Lower lobe of right lung (tissue), 2 donors: ENCODE results near the gene TLCD2. TPM values are rescaled to one million over a fixed set of nuclear protein-coding genes. Genes with fewer than 3 reads are reported as not detected.
A peak's percentile ranks its signal among the peaks of the same experiment; 100 is the strongest.

Experiments
- ATAC-seq, 2 donors: fragments of 200-7000 bp; cut with Tn5 transposase; one replicate each; pipeline ENCODE4 v1.9.1; 2020 to 2022; ENCODE audit warnings: mild to moderate bottlenecking in 2 of 2, moderate library complexity in 2 of 2
- DNase-seq: peaks from one replicate; pipeline ENCODE4 v3.0.0-alpha.2; 2020
- H3K27ac ChIP-seq: fragments of 200-600 bp; one replicate; pipeline ENCODE4 v1.8.0; 2022
- H3K27me3 ChIP-seq: fragments of 200-600 bp; one replicate; pipeline ENCODE4 v1.8.0; 2022; ENCODE audit warnings: low read depth
- H3K36me3 ChIP-seq: fragments of 200-600 bp; one replicate; pipeline ENCODE4 v1.8.0; 2022; ENCODE audit warnings: mild to moderate bottlenecking
- H3K4me1 ChIP-seq: fragments of 200-600 bp; one replicate; pipeline ENCODE4 v1.8.0; 2022
- H3K4me3 ChIP-seq: fragments of 200-600 bp; one replicate; pipeline ENCODE4 v1.8.0; 2022; ENCODE audit warnings: mild to moderate bottlenecking
- H3K9me3 ChIP-seq: fragments of 200-600 bp; one replicate; pipeline ENCODE4 v1.8.0; 2022
- CTCF ChIP-seq: fragments of 200-600 bp; IDR thresholded peaks from one replicate; pipeline ENCODE4 v1.8.0; 2022; ENCODE audit warnings: antibody characterized with exemption, mild to moderate bottlenecking
- intact Hi-C: fragments of 100-400 bp; cut with DNase I; formaldehyde crosslinking; loops from one replicate; pipeline ENCODE4 v1.11.0; 2022
- total RNA-seq: library from RNA; stranded (reverse); fragmentation: NEBNext Ultra II Directional; extraction: Animal tissue kit (Norgen Biotek cat#: 25700); gene quantifications from one replicate; pipeline ENCODE4 v1.2.1, GENCODE V29; 2021
- donor health status: DM: no; HTN: yes; CAD: no; lungs with severe emphysema.

The TLCD2 gene
- total RNA-seq, 1 donor from 2014 or later: 13.4 TPM

- Histone ChIP-seq H3K9me3 (no peaks in the 10 kb centered on the region), H3K4me3 (no peak overlapping the region), H3K27ac (peak overlapping the region; percentile 41), H3K36me3 (no peaks in the 10 kb centered on the region), H3K27me3 (no peaks in the 10 kb centered on the region), H3K4me1 (peaks cover 46% of the 10 kb centered on the region)
- ATAC-seq: no peak
- DNase-seq: no peak
- no peak for TF ChIP-seq CTCF
- intact Hi-C loops: no loop called here
Observed at GRCh38 chr17:1754430-1755112, 44.4 kb upstream of the TLCD2 start.

GRCh38 chr17:1753767-1754429 lies 43.7 kb upstream of the TLCD2 start:
- H3K27me3 ChIP-seq: no peaks in the 10 kb centered on the region
- DNase-seq (no peak), ATAC-seq (no peak)
- peak overlapping the region; percentile 41 for H3K27ac ChIP-seq
- H3K4me1 ChIP-seq: peaks cover 46% of the 10 kb centered on the region
- intact Hi-C loops: no loop called here
- TF ChIP-seq CTCF: no peak
- H3K4me3 ChIP-seq: peak overlapping the region; percentile 44
- H3K36me3 ChIP-seq: no peaks in the 10 kb centered on the region
- no peaks in the 10 kb centered on the region for H3K9me3 ChIP-seq

GRCh38 chr17:1752425-1753262 lies 42.5 kb upstream of the TLCD2 start:
- peaks cover 46% of the 10 kb centered on the region for H3K4me1 ChIP-seq
- H3K4me3 ChIP-seq: peak overlapping the region; percentile 44
- peak; percentile 84 for DNase-seq
- ATAC-seq: peak; percentile 76 to 79
- H3K27ac ChIP-seq: peak overlapping the region; percentile 85
- intact Hi-C loops: no loop called here
- H3K9me3 ChIP-seq: no peaks in the 10 kb centered on the region
- H3K36me3 ChIP-seq: no peaks in the 10 kb centered on the region
- no peak for TF ChIP-seq CTCF
- H3K27me3 ChIP-seq: no peaks in the 10 kb centered on the region

GRCh38 chr17:1750628-1751027 lies 40.5 kb upstream of the TLCD2 start:
- intact Hi-C loops: no loop called here
- Histone ChIP-seq H3K27ac (peak overlapping the region; percentile 85), H3K27me3 (no peaks in the 10 kb centered on the region), H3K4me3 (no peak overlapping the region), H3K9me3 (no peaks in the 10 kb centered on the region), H3K36me3 (no peaks in the 10 kb centered on the region), H3K4me1 (peaks cover 64% of the 10 kb centered on the region)
- ATAC-seq (peak in 1 of 2 donors; percentile 16), DNase-seq (no peak)
- TF ChIP-seq CTCF: no peak

- Histone ChIP-seq H3K36me3 (no peaks in the 10 kb centered on the region), H3K4me3 (no peak overlapping the region), H3K27me3 (no peaks in the 10 kb centered on the region), H3K27ac (peak overlapping the region; percentile 78), H3K9me3 (no peaks in the 10 kb centered on the region), H3K4me1 (peaks cover 51% of the 10 kb centered on the region)
- ATAC-seq (peak; percentile 92 to 93), DNase-seq (peak; percentile 91)
- no peak for TF ChIP-seq CTCF
- intact Hi-C loops: no loop called here
Observed at GRCh38 chr17:1746975-1747543, 36.9 kb upstream of the TLCD2 start.
